HG02938 (cell line): ENCODE data around the gene KLF13.
"Not testable (repeated sequence)": the region's sequence is repeated elsewhere in the genome, so short reads cannot be mapped to it uniquely, and the experiment has no call there.

ENCODE experiments used
- ATAC-seq: cut with Tn5 transposase; IDR thresholded peaks from one replicate; pipeline ENCODE4 v1.9.1; 2021; ENCODE audit warnings: mild to moderate bottlenecking, moderate library complexity; ENCODE audit not compliant: unreplicated experiment

Gene KLF13

DNA sequence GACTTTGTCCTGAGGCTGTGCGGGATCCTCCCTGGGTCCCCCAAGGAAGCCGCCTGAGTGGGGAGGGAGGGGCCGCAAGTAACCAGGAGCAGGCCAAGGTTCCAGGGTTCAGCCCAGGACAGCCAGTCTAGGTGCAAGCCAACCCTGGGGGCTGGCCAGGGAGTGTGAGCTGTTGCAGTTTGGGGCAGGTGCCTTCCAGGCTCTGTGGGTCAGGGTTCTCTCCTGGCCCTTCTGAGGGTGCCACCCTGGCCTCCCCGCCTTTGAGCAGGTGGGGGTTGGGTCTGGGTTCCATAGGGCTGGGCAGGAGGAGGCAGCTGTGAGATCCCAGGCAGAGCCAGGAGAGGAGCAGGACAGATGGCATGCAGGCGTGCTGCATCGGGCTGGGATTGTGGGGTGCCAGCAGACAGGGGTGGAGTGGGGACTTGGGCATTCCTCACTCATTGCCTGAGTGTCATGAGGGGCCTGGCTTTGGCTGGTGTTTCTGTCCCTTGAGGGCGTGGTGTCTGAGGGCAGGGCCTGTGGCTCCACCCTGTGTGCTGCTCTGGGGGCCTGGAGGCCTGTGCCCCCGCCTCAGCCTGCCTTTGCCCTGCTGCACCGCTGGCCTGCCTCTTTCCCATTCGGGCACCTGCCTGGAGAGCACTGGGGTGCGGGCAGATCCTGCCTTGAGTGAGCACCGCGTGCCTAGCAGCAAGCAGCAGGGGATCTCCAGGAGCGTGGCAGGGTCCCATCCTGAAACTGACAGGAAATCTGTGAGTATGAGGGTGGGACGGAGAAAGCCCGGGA is 18.4 kb downstream of the KLF13 start:
- peak; percentile 28 for ATAC-seq

- ATAC-seq = peak; percentile 33
Measured at GRCh38 chr15:31345606-31346366, 19.2 kb downstream of the KLF13 start.

DNA sequence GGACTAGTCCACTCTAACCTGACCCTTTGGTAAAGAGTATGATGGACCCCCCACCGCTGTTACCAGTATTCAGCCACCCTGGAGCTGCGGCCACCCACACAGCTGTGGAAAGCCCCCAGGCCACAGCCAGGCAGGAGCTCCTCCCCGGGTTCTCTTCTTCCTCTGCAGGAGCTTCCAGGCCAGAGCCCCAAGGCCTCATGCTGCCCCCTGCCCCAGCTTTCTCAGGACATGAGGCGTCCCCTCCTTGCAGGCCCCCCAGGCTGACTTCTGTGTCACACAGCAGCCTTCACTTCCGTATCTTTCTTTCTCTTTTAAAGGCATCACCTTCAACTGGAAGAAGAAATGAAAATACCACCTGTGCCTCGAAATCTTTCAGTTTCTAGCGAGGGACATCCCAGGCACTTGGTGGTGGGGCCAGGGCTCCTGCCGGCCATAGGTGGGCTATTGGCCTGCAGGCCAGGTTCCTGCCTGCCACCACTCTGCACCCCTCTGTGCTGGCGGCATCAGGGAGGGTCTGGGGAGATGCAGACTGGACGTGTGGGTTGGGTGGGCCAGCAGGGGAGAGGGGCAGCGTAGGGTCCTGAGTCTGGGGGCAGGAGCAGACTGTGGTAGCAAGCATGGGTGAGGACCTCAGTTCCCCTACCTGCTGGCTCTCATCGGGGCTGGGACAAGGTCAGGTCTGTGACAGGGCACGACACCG is 19.9 kb downstream of the KLF13 start:
- ATAC-seq = peak; percentile 47

DNA sequence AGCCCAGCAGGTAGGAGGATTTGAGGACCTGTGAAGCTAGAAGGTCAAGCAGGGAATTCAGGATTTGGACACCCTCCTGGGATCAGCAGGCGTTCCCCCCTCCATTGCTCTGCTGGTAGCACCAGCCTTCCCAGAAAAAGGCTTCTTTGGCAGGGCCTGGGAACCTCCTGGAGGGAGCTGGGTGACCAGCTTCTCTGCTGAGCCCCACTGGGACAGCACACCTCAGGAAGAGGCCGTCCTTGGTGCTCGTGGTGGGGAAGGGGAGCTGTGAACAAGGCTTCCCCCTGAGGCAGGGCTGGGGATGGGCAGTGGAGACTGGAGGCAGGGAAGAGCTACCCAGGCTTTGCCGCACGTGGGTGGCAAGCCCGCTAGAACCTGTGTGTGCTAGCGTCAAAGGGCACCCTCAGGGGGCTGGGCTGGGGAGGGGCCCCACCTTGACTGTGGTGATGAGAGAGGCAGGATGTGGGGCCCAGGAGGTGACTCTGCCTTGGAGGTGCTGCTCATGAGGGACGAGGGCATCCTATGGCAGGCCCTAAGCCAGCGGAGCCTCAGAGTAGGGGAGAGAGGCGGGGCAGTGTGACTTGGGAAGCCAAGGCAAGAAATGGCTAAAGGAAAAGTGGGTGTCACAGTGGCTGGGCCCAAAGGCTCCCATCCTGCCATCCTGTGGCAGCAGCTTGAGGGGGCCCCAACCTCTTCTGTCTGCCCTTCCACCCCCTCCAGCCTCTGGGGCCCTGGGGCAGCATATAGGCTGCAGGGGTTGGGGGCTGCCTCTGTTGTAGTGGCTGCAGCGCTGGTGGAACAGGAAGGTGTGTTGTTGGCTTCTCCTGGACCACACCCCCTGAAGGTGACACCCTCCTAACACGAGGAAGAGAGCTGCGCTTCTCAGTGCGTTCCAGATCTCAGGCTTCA is 20.7 kb downstream of the KLF13 start:
- ATAC-seq = no peak

GRCh38 chr15:31347981-31348803 is 21.6 kb downstream of the KLF13 start:
- no peak for ATAC-seq

DNA sequence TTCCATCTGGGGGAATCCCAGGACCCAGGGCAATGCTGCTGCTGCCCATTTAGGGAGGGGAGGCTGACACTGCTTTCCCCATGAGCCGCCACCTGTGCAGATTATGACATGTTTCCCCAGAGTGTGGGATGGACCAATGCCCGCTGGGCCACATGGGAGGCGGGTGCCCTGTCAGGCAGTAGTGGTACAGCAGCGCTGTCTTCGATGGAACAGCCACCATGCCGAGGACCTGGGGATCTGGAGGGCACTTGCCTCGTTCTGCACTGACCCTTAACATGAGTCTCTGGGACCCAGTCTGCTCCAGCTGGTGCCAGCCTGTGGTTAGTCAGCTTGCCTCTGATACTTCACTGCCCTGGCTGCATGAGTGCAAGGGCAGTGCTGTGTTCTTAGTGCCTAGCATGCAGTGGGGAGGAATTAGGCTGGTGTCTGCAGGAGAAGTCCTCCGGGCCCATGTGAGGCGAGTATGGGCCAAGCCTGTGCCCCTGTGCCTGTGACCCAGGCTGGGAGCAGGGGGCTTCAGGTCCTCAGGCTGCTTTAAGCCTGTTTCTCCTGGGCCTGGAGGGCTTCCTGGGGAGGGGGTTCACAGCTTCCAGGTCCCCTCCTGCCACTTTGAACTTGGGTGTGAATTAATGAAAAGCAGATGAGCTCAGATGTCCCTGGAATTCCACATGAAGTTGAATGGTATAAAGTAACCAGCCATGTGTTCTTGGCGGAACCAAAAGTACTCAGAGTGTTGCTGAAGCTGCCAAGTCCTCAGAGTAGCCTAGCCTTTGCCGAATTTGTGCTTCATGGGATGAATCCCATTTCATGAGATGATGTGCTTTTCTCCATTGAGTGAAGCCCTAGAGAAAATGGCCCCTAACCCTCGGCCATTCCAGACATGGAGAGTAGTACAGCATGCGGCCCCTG is 22.9 kb downstream of the KLF13 start:
- ATAC-seq = no peak

GRCh38 chr15:31350771-31351170 is 24.1 kb downstream of the KLF13 start:
- no peak for ATAC-seq

DNA sequence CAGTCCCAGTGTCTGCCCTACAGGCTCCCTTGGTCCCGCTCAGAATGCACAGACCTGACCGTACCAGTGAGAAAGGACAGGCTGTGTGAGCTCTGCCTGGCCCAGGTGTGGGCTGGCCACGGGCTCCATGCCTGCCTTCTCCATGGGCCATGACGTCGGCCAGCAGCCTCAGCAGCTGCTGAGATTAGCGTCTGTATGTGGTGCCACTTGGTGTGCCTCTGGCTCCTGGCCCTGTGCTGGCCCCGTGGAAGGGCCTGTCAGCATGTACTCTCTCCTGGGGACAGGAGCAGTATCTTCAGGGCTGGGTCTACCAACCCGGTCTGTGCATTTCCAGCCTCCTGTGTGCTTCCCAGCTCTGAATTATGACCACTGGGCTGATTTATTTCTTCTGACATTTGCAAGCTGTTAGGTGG is 25.7 kb downstream of the KLF13 start:
- no peak for ATAC-seq

DNA sequence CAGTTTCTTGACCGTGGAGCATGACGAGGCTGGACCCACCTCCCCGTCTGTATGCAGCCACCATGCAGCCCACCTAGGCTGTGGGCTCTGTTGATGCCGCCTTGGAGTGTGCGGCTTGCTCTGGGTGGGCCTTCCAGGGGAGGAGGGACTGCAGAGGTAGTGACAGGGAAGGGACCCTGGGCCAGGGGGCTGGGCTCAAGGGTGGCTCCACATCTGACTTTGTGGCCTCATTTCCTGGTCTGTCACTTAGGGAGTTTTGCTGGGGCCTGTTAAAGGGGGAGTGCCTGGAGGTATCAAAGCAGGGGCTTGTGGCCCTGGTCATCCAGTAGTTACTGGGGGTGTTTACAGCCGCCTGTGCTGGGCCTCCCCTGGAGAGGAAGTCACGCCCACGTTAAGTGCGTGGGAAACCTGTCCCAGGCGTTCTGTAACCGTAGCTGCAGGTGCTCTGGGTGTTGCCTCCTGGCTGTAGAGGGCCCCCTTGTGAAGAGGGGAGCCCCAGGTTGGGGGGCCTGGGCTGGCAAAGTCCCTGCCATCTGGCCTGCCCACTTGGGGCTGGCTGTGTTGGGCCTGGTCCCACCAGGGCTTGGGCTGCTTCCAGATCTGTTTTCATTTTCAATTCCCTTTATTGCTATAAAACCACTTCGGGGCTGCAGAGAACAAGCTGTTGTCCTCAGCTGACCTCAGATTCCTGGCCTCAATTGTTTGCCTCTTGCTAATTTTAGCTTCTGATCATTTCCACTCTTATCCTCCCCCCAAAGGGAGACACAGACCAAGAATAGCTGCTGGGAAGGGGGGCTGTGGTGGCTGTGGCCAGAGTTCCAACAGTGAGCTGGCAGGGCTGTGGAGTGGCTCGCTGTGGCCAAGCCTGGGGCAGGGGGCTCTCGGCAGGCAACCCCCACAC is 26.5 kb downstream of the KLF13 start:
- peak; percentile 72 for ATAC-seq

DNA sequence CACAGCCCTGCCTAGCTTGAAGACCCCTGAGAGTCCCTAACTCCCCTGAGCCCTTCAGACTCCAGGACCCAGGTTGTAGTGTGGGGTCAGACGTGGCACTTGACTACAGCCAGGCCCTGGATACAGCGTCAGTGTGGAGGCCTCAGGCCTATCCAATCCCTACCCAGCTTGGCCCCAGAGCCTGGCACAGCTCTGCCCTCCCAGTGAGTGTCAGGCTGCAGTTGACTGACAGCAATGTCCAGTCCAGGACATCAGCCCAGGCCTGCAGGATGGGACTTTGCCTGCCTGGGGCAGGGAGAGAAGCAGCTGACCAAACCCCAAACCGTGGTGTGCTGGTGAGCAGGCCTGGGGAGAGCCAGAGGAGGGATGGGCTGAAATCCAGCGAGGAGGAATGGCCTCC is 27.3 kb downstream of the KLF13 start:
- no peak for ATAC-seq

DNA sequence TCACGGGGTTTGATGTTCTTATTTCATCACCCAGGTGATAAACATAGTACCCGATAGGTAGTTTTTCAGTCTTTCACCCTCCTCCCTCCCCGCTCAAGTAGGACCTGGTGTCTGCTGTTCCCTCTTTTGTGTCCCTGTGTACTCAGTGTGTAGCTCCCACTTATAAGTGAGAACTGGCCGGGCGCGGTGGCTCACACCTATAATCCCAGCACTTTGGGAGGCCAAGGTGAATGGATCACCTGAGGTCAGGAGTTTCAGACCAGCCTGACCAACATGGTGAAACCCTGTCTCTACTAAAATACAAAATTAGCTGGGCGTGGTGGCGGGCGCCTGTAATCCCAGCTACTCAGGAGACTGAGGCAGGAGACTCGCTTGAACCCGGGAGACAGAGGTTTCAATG is 29.5 kb downstream of the KLF13 start:
- ATAC-seq = not testable (repeated sequence)

- no peak for ATAC-seq
Measured at GRCh38 chr15:31357148-31357547, 30.5 kb downstream of the KLF13 start.

DNA sequence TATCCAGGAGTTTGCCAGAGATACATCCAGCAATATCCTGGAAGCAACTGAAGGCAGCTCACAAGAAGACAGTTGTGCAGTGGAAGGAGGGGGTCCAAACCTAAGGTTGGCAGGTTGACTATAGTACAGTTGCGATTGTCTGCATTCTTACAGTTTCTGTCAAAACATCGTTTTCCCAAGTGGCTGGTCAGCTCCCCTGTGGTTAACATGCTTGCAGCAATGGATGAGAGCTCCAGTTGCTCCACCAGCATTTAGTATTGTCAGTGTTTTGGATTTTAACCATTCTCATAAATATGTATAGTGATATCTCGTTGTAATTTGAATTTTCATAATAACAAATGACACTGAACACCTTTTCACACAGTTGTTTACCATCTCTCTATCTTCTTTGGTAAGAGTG is 31.5 kb downstream of the KLF13 start:
- no peak for ATAC-seq

DNA sequence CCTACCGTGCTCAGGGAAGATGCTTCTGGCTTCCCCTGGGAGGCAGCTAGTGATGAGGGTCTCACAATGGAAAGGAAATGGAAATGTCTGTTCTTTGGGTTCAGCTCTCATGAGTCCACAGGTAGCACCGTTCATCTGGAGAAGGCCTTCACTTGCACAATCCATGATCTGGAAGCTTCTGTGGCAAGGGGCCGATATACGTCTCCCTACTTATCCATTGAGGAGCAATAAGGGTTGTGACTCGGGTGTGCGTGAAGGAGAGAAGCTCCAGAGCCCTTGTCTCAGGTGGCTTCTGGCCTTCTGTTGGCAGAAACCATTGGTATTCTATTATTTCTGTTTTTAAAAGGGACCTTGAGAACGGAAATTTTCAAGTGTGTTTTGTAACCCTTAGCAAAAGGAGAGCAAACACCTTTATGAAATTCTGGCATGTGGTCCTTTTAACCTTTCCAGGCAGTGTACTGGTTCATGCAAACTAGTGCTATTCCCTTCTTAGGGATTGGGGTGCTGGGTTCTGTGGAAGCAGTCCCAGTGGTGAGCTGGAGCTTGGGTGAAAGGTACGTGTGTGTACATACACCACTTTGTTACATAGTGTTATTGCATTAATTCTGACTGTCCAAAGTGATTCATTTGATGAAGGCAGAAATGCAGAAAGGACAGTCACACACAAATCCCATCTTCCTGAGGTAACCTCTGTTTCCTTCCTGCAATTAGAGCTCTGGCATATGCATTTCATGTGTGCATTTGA is 32.5 kb downstream of the KLF13 start:
- no peak for ATAC-seq

GRCh38 chr15:31359702-31360111 is 33.1 kb downstream of the KLF13 start:
- no peak for ATAC-seq

DNA sequence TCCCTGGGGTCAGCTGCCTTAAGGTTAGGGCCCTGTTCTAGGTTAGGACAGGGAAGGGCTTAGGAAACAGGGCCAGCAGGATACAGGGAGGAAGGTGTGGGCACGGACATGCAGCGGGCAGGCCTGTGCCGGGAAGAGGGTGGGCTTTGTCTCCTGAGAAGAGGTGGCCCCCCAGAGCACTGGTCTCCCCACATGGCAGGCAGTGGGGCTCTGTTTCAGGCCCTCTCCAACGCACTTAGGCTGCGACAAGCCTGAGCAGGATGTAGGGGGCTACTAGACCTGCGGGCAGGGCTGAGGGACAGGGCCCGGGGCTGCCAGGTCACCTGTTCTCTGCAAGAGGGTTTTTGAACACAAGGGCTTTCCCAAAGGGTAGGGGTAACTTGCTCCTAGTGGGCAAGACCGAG is 33.5 kb downstream of the KLF13 start:
- ATAC-seq = no peak
